GM12878 (cell line): ENCODE results near the gene KLF18. TPM values are rescaled to one million over a fixed set of nuclear protein-coding genes. Genes with fewer than 3 reads are reported as not detected.

Experiments used
- ATAC-seq: fragments of 200-7000 bp; cut with Tn5 transposase; 3 replicates; pipeline ENCODE4 v1.9.1; 2020; ENCODE audit warnings: mild to moderate bottlenecking, moderate library complexity
- BruUV-seq: library from RNA; stranded (reverse); fragments of 400-500 nt; replicated peaks from 2 replicates; lab custom pipeline; 2021; lab: Mats Ljungman, UMichigan
- CTCF ChIA-PET: fragments of 300-600 bp; sonication (Branson Sonifier 250); formaldehyde crosslinking; extraction: SDS; loops from one replicate; lab custom pipeline; 2021; ENCODE audit warnings: inconsistent platforms; lab: Yijun Ruan, JAX
- POLR2A ChIA-PET: fragments of 350-600 bp; formaldehyde crosslinking; extraction: SDS; loops from one replicate; lab custom pipeline; 2021; ENCODE audit warnings: inconsistent platforms; lab: Charles Lee
- RAD21 ChIA-PET: fragments of 300-600 bp; sonication (Branson Sonifier 250); formaldehyde crosslinking; loops from one replicate; lab custom pipeline; 2023; ENCODE audit warnings: antibody characterized with exemption; ENCODE audit not compliant: unreplicated experiment; lab: Charles Lee
- SMC1A ChIA-PET: fragments of 300-600 bp; sonication (Branson Sonifier 250); formaldehyde crosslinking; loops from one replicate; lab custom pipeline; 2023; ENCODE audit not compliant: unreplicated experiment, uncharacterized antibody; lab: Charles Lee
- DNase-seq: peaks from one replicate; pipeline ENCODE4 v3.0.0-alpha.2; 2011; ENCODE audit warnings: low read depth, low spot score
- FAIRE-seq: peaks from 3 replicates; lab custom pipeline; 2011; peaks lifted over from hg19 to GRCh38; lab: Jason Lieb, UNC
- H2AFZ ChIP-seq: 2 replicates; pipeline ENCODE4 v1.6.0; 2011; ENCODE audit warnings: low read depth, low read length, control low read depth; ENCODE audit not compliant: control insufficient read depth
- H3K27ac ChIP-seq: 2 replicates; pipeline ENCODE4 v1.5.1; 2011; ENCODE audit warnings: control low read depth; ENCODE audit not compliant: control insufficient read depth, insufficient read depth
- H3K27me3 ChIP-seq, 2 experiments: replicated peaks in 1 of 2; 2 replicates each; pipeline versions ENCODE4 v1.6.0 to v1.6.1; 2011; ENCODE audit warnings: low read length in 1 of 2; ENCODE audit not compliant: control insufficient read depth in 2 of 2, insufficient read depth in 2 of 2
- H3K36me3 ChIP-seq, 2 experiments: 2 replicates each; pipeline ENCODE4 v1.5.1; 2011; ENCODE audit warnings: low read length in 1 of 2; ENCODE audit not compliant: control insufficient read depth in 2 of 2, insufficient read depth in 2 of 2
- H3K4me1 ChIP-seq: 2 replicates; pipeline ENCODE4 v1.6.1; 2011; ENCODE audit warnings: mild to moderate bottlenecking, low read length, moderate library complexity, mixed read lengths; ENCODE audit not compliant: control insufficient read depth, insufficient read depth
- H3K4me2 ChIP-seq: 2 replicates; pipeline ENCODE4 v1.6.0; 2011; ENCODE audit warnings: control low read depth; ENCODE audit not compliant: control insufficient read depth, insufficient read depth
- H3K4me3 ChIP-seq: fragments of 200-600 bp; sonication (generic); 2 replicates; pipeline ENCODE4 v1.5.1; 2016
- H3K79me2 ChIP-seq: 2 replicates; pipeline ENCODE4 v1.6.0; 2011; ENCODE audit warnings: low read length; ENCODE audit not compliant: control insufficient read depth, insufficient read depth
- H3K9ac ChIP-seq: 2 replicates; pipeline ENCODE4 v1.8.0; 2011; ENCODE audit warnings: low read length, control low read depth, mixed read lengths; ENCODE audit not compliant: control insufficient read depth, insufficient read depth
- H3K9me3 ChIP-seq: replicated peaks from 3 replicates; pipeline ENCODE4 v1.5.1; 2011; ENCODE audit warnings: mild to moderate bottlenecking, low read length; ENCODE audit not compliant: control insufficient read depth, insufficient read depth
- H4K20me1 ChIP-seq: 2 replicates; pipeline ENCODE4 v1.6.0; 2011; ENCODE audit not compliant: control insufficient read depth, insufficient read depth
- BCLAF1 ChIP-seq: fragments of 450-650 bp; IDR thresholded peaks from 2 replicates; pipeline ENCODE4 v1.6.1; 2017; ENCODE audit warnings: antibody characterized with exemption, mild to moderate bottlenecking, moderate library complexity
- BHLHE40 ChIP-seq, 2 experiments: fragments of 450-650 bp in 1 of 2; IDR thresholded peaks; 2 replicates each; pipeline ENCODE4 v1.6.1; 2011 to 2017; ENCODE audit warnings: low read depth in 2 of 2, borderline replicate concordance in 1 of 2, improper control_type of control experiment in 1 of 2, low read length in 1 of 2, mild to moderate bottlenecking in 1 of 2
- E2F4 ChIP-seq: IDR thresholded peaks from 2 replicates; pipeline ENCODE4 v1.6.1; 2012; ENCODE audit warnings: low read depth, low read length, improper control_type of control experiment
- EED ChIP-seq: sonication (generic); IDR thresholded peaks from 2 replicates; pipeline ENCODE4 v1.6.1; 2016; ENCODE audit warnings: antibody characterized with exemption, low read depth
- JUND ChIP-seq: IDR thresholded peaks from 2 replicates; pipeline ENCODE4 v1.6.1; 2012; ENCODE audit warnings: low read depth, mild to moderate bottlenecking, low read length, improper control_type of control experiment, moderate library complexity
- NFIC ChIP-seq: IDR thresholded peaks from 2 replicates; pipeline ENCODE4 v1.6.1; 2012; ENCODE audit warnings: low read depth, mild to moderate bottlenecking, inconsistent platforms, low read length, moderate library complexity
- NFXL1 ChIP-seq: fragments of 450-650 bp; IDR thresholded peaks from 2 replicates; pipeline ENCODE4 v1.6.1; 2017; ENCODE audit warnings: antibody characterized with exemption, mild to moderate bottlenecking, borderline replicate concordance
- NKRF ChIP-seq: fragments of 450-650 bp; conservative IDR thresholded peaks from 2 replicates; pipeline ENCODE4 v1.6.1; 2017; ENCODE audit warnings: mild to moderate bottlenecking, moderate library complexity
- NR2C2 ChIP-seq: IDR thresholded peaks from 2 replicates; pipeline ENCODE4 v1.6.1; 2011; ENCODE audit warnings: borderline replicate concordance, low read depth; ENCODE audit not compliant: control insufficient read depth, insufficient read length
- PAX8 ChIP-seq: fragments of 450-650 bp; IDR thresholded peaks from 2 replicates; pipeline ENCODE4 v1.6.1; 2017; ENCODE audit warnings: mild to moderate bottlenecking, moderate library complexity
- RUNX3 ChIP-seq: IDR thresholded peaks from 2 replicates; pipeline ENCODE4 v1.6.1; 2012; ENCODE audit warnings: low read length, inconsistent platforms
- SMAD5 ChIP-seq: IDR thresholded peaks from 2 replicates; pipeline ENCODE4 v1.6.1; 2016; ENCODE audit warnings: antibody characterized with exemption, low read depth
- USF2 ChIP-seq: IDR thresholded peaks from 2 replicates; pipeline ENCODE4 v1.6.1; 2011; ENCODE audit warnings: low read depth, low read length, improper control_type of control experiment, borderline replicate concordance
- WGBS: methylation state at CpG from one replicate; pipeline ENCODE4 v1.1.6; 2016; ENCODE audit warnings: low lambda C conversion rate; ENCODE audit not compliant: insufficient replicate concordance, insufficient coverage; ENCODE audit errors: missing lambda C conversion rate; 5-methylcytosine and 5-hydroxymethylcytosine counted together
- in situ Hi-C: fragments of 300-500 bp; cut with MboI; formaldehyde crosslinking; loops from 9 replicates; pipeline ENCODE4 v1.14.3; 2018; ENCODE audit warnings: mixed read lengths
- intact Hi-C: fragments of 100-400 bp; cut with micrococcal nuclease; formaldehyde crosslinking; loops from one replicate; pipeline ENCODE4 v1.14.2; 2022; ENCODE audit not compliant: unreplicated experiment
- polyA plus RNA-seq, 11 experiments: library from polyadenylated mRNA; depleted of rRNA in 4 of 11; unstranded in 6 of 11; stranded (reverse) in 5 of 11; fragments of >200 nt; fragmentation: Nextera tagmentation in 4 of 11; fragmentation: Illumina TruSeq in 1 of 11; extraction: Ambion mirVana in 4 of 11; extraction: Trizol in 1 of 11; gene quantifications; 1 replicate in 1 of 11; 2 replicates in 10 of 11; pipeline versions ENCODE4 v1.2.1 to v1.2.3, GENCODE V29; 2011 to 2016; ENCODE audit warnings: inconsistent platforms in 2 of 11, missing spikeins in 2 of 11, low read depth in 1 of 11
- total RNA-seq, 4 experiments: library from RNA; depleted of rRNA in 3 of 4; stranded (reverse); fragments of >200 nt in 3 of 4; fragmentation: Illumina TruSeq in 1 of 4; extraction: Trizol in 1 of 4; gene quantifications; 2 replicates each; pipeline versions ENCODE4 v1.2.1 to v1.2.3, GENCODE V29; 2013 to 2021

KLF18 gene
- total and polyA plus RNA-seq, 10 of the 15 experiments (the other 5 are each of a cell fraction or from before 2014, with no cell fraction given), result not detected

GRCh38 chr1:44105810-44106209 is 35.6 kb downstream of the KLF18 start:
- H3K36me3 ChIP-seq, result no peaks in the 10 kb centered on the region
- H4K20me1 ChIP-seq, result no peaks in the 10 kb centered on the region
- H3K4me3 ChIP-seq, result no peak overlapping the region
- ChIA-PET POLR2A (no interaction called here), SMC1A (no interaction called here), RAD21 (no interaction called here), CTCF (no interaction called here)
- no peaks in the 10 kb centered on the region for H3K79me2 ChIP-seq
- no peak for DNase-seq
- TF ChIP-seq EED, result no peak
- no peak for TF ChIP-seq SMAD5
- TF ChIP-seq NKRF, result no peak
- no peak for TF ChIP-seq NFXL1
- TF ChIP-seq PAX8, result no peak
- TF ChIP-seq E2F4, result no peak
- no peak for TF ChIP-seq USF2
- no peak for TF ChIP-seq BCLAF1
- TF ChIP-seq BHLHE40 (IDR thresholded peaks at IDR 0.05; ENCODE audit: borderline replicate concordance in 1 of 2, low read depth in 2 of 2, low read length in 1 of 2), result no peak
- TF ChIP-seq RUNX3, result no peak
- TF ChIP-seq NFIC, result no peak
- no peak for TF ChIP-seq NR2C2
- no peak for TF ChIP-seq JUND
- no peaks in the 10 kb centered on the region for H3K27me3 ChIP-seq
- in situ Hi-C loops (no loop called here), intact Hi-C loops (no loop called here)
- H3K9me3 ChIP-seq, result no peaks in the 10 kb centered on the region
- BruUV-seq, result no TSS peak
- H3K27ac ChIP-seq, result no peak overlapping the region
- ATAC-seq, result no peak
- H3K4me1 ChIP-seq, result no peaks in the 10 kb centered on the region
- 23% methylated on average over 3 of the region's 3 CpGs for WGBS
- H2AFZ ChIP-seq, result no peak overlapping the region
- no peak for FAIRE-seq
- no peak overlapping the region for H3K4me2 ChIP-seq
- no peak overlapping the region for H3K9ac ChIP-seq
